HCT116 (cell line): ENCODE measurements around the gene ZNF783. TPM values are rescaled to one million over a fixed set of nuclear protein-coding genes. Genes with fewer than 3 reads are reported as not detected.

Experiments used
- ATAC-seq: fragments of 200-7000 bp; cut with Tn5 transposase; 2 replicates; pipeline ENCODE4 v1.9.1; 2020; ENCODE audit warnings: mild to moderate bottlenecking, moderate library complexity
- BruUV-seq: library from RNA; stranded (reverse); fragments of 400-500 nt; replicated peaks from 2 replicates; lab custom pipeline; 2021; lab: Mats Ljungman, UMichigan
- CTCF ChIA-PET: fragments of 300-600 bp; sonication (Branson Sonifier 250); formaldehyde crosslinking; loops from one replicate; lab custom pipeline; 2021; ENCODE audit warnings: antibody characterized with exemption; lab: Charles Lee
- POLR2A ChIA-PET: fragments of 300-600, 350-600 bp; sonication (Branson Sonifier 250); formaldehyde crosslinking; loops from one replicate; lab custom pipeline; 2021; ENCODE audit warnings: antibody characterized with exemption; lab: Charles Lee
- RAD21 ChIA-PET, 2 experiments: fragments of 300-600 bp; sonication (Branson Sonifier 250); formaldehyde crosslinking; loops; one replicate each; lab custom pipeline; 2023; ENCODE audit warnings: low total read pairs in 2 of 2; ENCODE audit not compliant: uncharacterized antibody in 2 of 2, unreplicated experiment in 2 of 2, low non-redundant PET in 1 of 2; lab: Charles Lee
- DNase-seq: peaks from one replicate; pipeline ENCODE4 v3.0.0-alpha.2; 2010; ENCODE audit warnings: low read depth, low spot score
- H2AFZ ChIP-seq: fragments of 200-600 bp; shearing (Covaris generic), sonication (generic); 2 replicates; pipeline ENCODE4 v1.6.1; 2017; ENCODE audit warnings: low read depth, mixed run types, mixed read lengths, antibody characterized with exemption, low read length; ENCODE audit not compliant: poor library complexity, severe bottlenecking
- H3K27ac ChIP-seq: 2 replicates; pipeline ENCODE4 v1.5.1; 2012; ENCODE audit warnings: low read depth, low read length
- H3K27me3 ChIP-seq: fragments of 200-600 bp; sonication (generic); 2 replicates; pipeline ENCODE4 v1.6.1; 2016; ENCODE audit warnings: mixed run types, low read length, mixed read lengths; ENCODE audit not compliant: insufficient read depth
- H3K36me3 ChIP-seq, 2 experiments: fragments of 200-500 bp in 1 of 2; fragments of 200-600 bp in 1 of 2; sonication (Bioruptor generic) in 1 of 2; sonication (generic) in 1 of 2; 2 replicates each; pipeline versions ENCODE4 v1.5.1 to v1.6.1; 2014 to 2016; ENCODE audit warnings: low read length in 2 of 2, inconsistent platforms in 1 of 2, mixed read lengths in 1 of 2, mixed run types in 1 of 2; ENCODE audit not compliant: insufficient read depth in 2 of 2, control insufficient read depth in 1 of 2
- H3K4me1 ChIP-seq, 2 experiments: fragments of 200-600 bp in 1 of 2; sonication (generic) in 1 of 2; 2 replicates each; pipeline versions ENCODE4 v1.5.1 to v1.6.1; 2012 to 2017; ENCODE audit warnings: low read length in 2 of 2, inconsistent platforms in 1 of 2, mild to moderate bottlenecking in 1 of 2, mixed read lengths in 1 of 2, mixed run types in 1 of 2, moderate library complexity in 1 of 2; ENCODE audit not compliant: insufficient read depth in 2 of 2, control insufficient read depth in 1 of 2
- H3K4me2 ChIP-seq: fragments of 200-600 bp; sonication (generic); 2 replicates; pipeline ENCODE4 v1.6.1; 2017; ENCODE audit warnings: mixed run types, low read length, mixed read lengths
- H3K4me3 ChIP-seq, 2 experiments: fragments of 200-600 bp in 1 of 2; sonication (generic) in 1 of 2; replicated peaks in 1 of 2; 2 replicates each; pipeline ENCODE4 v1.5.1; 2011 to 2016; ENCODE audit warnings: low read length in 2 of 2, control low read depth in 1 of 2, low read depth in 1 of 2, mild to moderate bottlenecking in 1 of 2, mixed read lengths in 1 of 2, mixed run types in 1 of 2
- H3K79me2 ChIP-seq: fragments of 200-600 bp; sonication (generic); 2 replicates; pipeline ENCODE4 v1.6.1; 2017; ENCODE audit warnings: mild to moderate bottlenecking, mixed run types, low read length, moderate library complexity, mixed read lengths; ENCODE audit not compliant: insufficient read depth
- H3K9ac ChIP-seq: fragments of 200-600 bp; sonication (generic); 2 replicates; pipeline ENCODE4 v1.6.1; 2016; ENCODE audit warnings: low read length, mixed read lengths
- H3K9me2 ChIP-seq: fragments of 200-600 bp; sonication (generic), shearing (Covaris generic); 2 replicates; pipeline ENCODE4 v1.6.1; 2017; ENCODE audit warnings: mixed run types, mild to moderate bottlenecking, moderate library complexity; ENCODE audit not compliant: insufficient read depth
- H3K9me3 ChIP-seq, 2 experiments: fragments of 200-500 bp in 1 of 2; fragments of 200-600 bp in 1 of 2; sonication (Bioruptor generic) in 1 of 2; sonication (generic) in 1 of 2; 2 replicates each; pipeline ENCODE4 v1.6.1; 2014 to 2017; ENCODE audit warnings: low read length in 2 of 2, mixed read lengths in 2 of 2, inconsistent platforms in 1 of 2, low read depth in 1 of 2, mild to moderate bottlenecking in 1 of 2, mixed run types in 1 of 2, moderate library complexity in 1 of 2; ENCODE audit not compliant: control insufficient read depth in 1 of 2, insufficient read depth in 1 of 2
- H4K20me1 ChIP-seq: fragments of 200-600 bp; sonication (generic), shearing (Covaris generic); 2 replicates; pipeline ENCODE4 v1.6.1; 2017; ENCODE audit warnings: mixed run types, mild to moderate bottlenecking, moderate library complexity; ENCODE audit not compliant: insufficient read depth
- CBX3 ChIP-seq: IDR thresholded peaks from 2 replicates; pipeline ENCODE4 v1.6.1; 2012; ENCODE audit warnings: low read depth
- ELF1 ChIP-seq: IDR thresholded peaks from 2 replicates; pipeline ENCODE4 v1.6.1; 2012; ENCODE audit warnings: low read depth, borderline replicate concordance
- FOSL1 ChIP-seq: IDR thresholded peaks from 2 replicates; pipeline ENCODE4 v1.6.1; 2012; ENCODE audit warnings: low read depth
- JUND ChIP-seq: IDR thresholded peaks from 2 replicates; pipeline ENCODE4 v1.6.1; 2012
- MAX ChIP-seq: IDR thresholded peaks from 2 replicates; pipeline ENCODE4 v1.6.1; 2012
- POLR2A ChIP-seq: IDR thresholded peaks from 2 replicates; pipeline ENCODE4 v1.7.0; 2011; ENCODE audit warnings: borderline replicate concordance; ENCODE audit not compliant: insufficient read depth, insufficient read length; ENCODE audit errors: extremely low read depth
- POLR2AphosphoS5 ChIP-seq: IDR thresholded peaks from 2 replicates; pipeline ENCODE4 v1.6.1; 2011; ENCODE audit warnings: mild to moderate bottlenecking, low read depth, low read length, moderate library complexity
- REST ChIP-seq: IDR thresholded peaks from 2 replicates; pipeline ENCODE4 v1.6.1; 2012; ENCODE audit warnings: low read depth
- SP1 ChIP-seq: IDR thresholded peaks from 2 replicates; pipeline ENCODE4 v1.6.1; 2012; ENCODE audit warnings: low read depth
- ZFX ChIP-seq: fragments of 450-650 bp; IDR thresholded peaks from 2 replicates; pipeline ENCODE4 v1.6.1; 2017
- intact Hi-C: fragments of 100-400 bp; cut with micrococcal nuclease; formaldehyde crosslinking; loops from 2 replicates; pipeline ENCODE4 v1.10.0; 2022
- total RNA-seq: library from RNA; stranded (reverse); gene quantifications from one replicate; pipeline ENCODE4 v1.2.1, GENCODE V29; 2021; ENCODE audit not compliant: unreplicated experiment

ZNF783 gene
- total RNA-seq, 1 experiment from 2014 or later, result 12.5 TPM

GRCh38 chr7:149282331-149282655, 20.3 kb downstream of the ZNF783 start:
- H3K9ac ChIP-seq, result no peak overlapping the region
- RAD21 ChIA-PET, result no interaction called here
- H3K27ac ChIP-seq, result no peak overlapping the region
- ATAC-seq (no peak), DNase-seq (no peak)
- CTCF ChIA-PET, result no interaction called here
- POLR2A ChIA-PET, result no interaction called here
- BruUV-seq, result no TSS peak
- no peaks in the 10 kb centered on the region for H3K9me2 ChIP-seq
- H3K9me3 ChIP-seq, result no peaks in the 10 kb centered on the region
- no peak overlapping the region for H3K4me3 ChIP-seq
- intact Hi-C loops, result no loop called here
- 0 out of 4 replicates have a peak, but pooled peaks cover 0 to 2% of the 10 kb centered on the region in 2 experiments for H3K36me3 ChIP-seq
- TF ChIP-seq POLR2AphosphoS5 (no peak), SP1 (no peak), REST (no peak), ELF1 (no peak), JUND (no peak), ZFX (no peak), CBX3 (no peak), FOSL1 (no peak), MAX (no peak), POLR2A (no peak)
- H3K79me2 ChIP-seq, result no peaks in the 10 kb centered on the region
- H3K27me3 ChIP-seq, result no peaks in the 10 kb centered on the region
- no peak overlapping the region for H3K4me2 ChIP-seq
- peaks cover 2 to 14% of the 10 kb centered on the region in 2 experiments; a peak in 3 of 4 replicates for H3K4me1 ChIP-seq
- H4K20me1 ChIP-seq, result no peaks in the 10 kb centered on the region
- H2AFZ ChIP-seq, result no peak overlapping the region
